ENCODE data around the gene GABBR2. TPM values are rescaled to one million over a fixed set of nuclear protein-coding genes. Genes with fewer than 3 reads are reported as not detected.

GABBR2 gene
- total RNA-seq, 2 experiments from 2014 or later: not detected

GRCh38 chr9:98738741-98739140 lies 30.0 kb upstream of the GABBR2 start:
- CTCF ChIA-PET (ENCODE audit: unreplicated experiment): no interaction called here

GRCh38 chr9:98736226-98736625 lies 27.5 kb upstream of the GABBR2 start:
- Histone ChIP-seq H3K4me2 (ENCODE audit: low read length) (no peak overlapping the region), H3K27ac (ENCODE audit: low read depth, low read length, poor library complexity, severe bottlenecking) (no peak overlapping the region), H3K36me3 (ENCODE audit: insufficient read depth, low read length) (no peaks in the 10 kb centered on the region), H3K79me2 (ENCODE audit: insufficient read depth, low read depth, low read length) (no peaks in the 10 kb centered on the region), H3K9me2 (ENCODE audit: insufficient read depth, low read length) (no peaks in the 10 kb centered on the region), H2AFZ (ENCODE audit: low read length) (no peak overlapping the region), H3K4me1 (ENCODE audit: insufficient read depth, low read length, poor library complexity, severe bottlenecking) (no peaks in the 10 kb centered on the region), H4K20me1 (ENCODE audit: insufficient read depth, low read length) (no peaks in the 10 kb centered on the region), H3K4me3 (ENCODE audit: low read depth, low read length, poor library complexity, severe bottlenecking) (no peak overlapping the region), H3K9me3 (ENCODE audit: low read length) (no peaks in the 10 kb centered on the region)
- POLR2A ChIA-PET: no interaction called here
- BruUV-seq (replicated peaks): no TSS peak
- TF ChIP-seq CTCF (conservative IDR thresholded peaks at IDR 0.05; ENCODE audit: low read length) (no peak), EZH2phosphoT487 (IDR thresholded peaks at IDR 0.05; ENCODE audit: borderline replicate concordance, low read depth, low read length) (no peak)
- CTCF ChIA-PET (ENCODE audit: unreplicated experiment): no interaction called here
- DNase-seq (ENCODE audit: low spot score): no peak
- intact Hi-C loops (cut with micrococcal nuclease; ENCODE audit: unreplicated experiment): no loop called here

More at GRCh38 chr9:98738741-98739140, 30.0 kb upstream of the GABBR2 start:
- BruUV-seq (replicated peaks): no TSS peak
- TF ChIP-seq EZH2phosphoT487 (IDR thresholded peaks at IDR 0.05; ENCODE audit: borderline replicate concordance, low read depth, low read length) (no peak), CTCF (conservative IDR thresholded peaks at IDR 0.05; ENCODE audit: low read length) (no peak)
- no peaks in the 10 kb centered on the region for H3K36me3 ChIP-seq (ENCODE audit: insufficient read depth, low read length)
- DNase-seq (ENCODE audit: low spot score): no peak
- intact Hi-C loops (cut with micrococcal nuclease; ENCODE audit: unreplicated experiment): no loop called here
- no peaks in the 10 kb centered on the region for H3K4me1 ChIP-seq (ENCODE audit: insufficient read depth, low read length, poor library complexity, severe bottlenecking)
- no peak overlapping the region for H2AFZ ChIP-seq (ENCODE audit: low read length)
- no peak overlapping the region for H3K27ac ChIP-seq (ENCODE audit: low read depth, low read length, poor library complexity, severe bottlenecking)
- POLR2A ChIA-PET: interaction anchor here (0.9 kb wide), 1 partner anchor 10 kb away, joined by 4 read pairs; no protein-coding TSS in a partner anchor
- no peaks in the 10 kb centered on the region for H3K9me2 ChIP-seq (ENCODE audit: insufficient read depth, low read length)
- no peaks in the 10 kb centered on the region for H3K79me2 ChIP-seq (ENCODE audit: insufficient read depth, low read depth, low read length)
- no peaks in the 10 kb centered on the region for H4K20me1 ChIP-seq (ENCODE audit: insufficient read depth, low read length)
- H3K9me3 ChIP-seq (ENCODE audit: low read length): no peaks in the 10 kb centered on the region
- no peak overlapping the region for H3K4me2 ChIP-seq (ENCODE audit: low read length)
- H3K4me3 ChIP-seq (ENCODE audit: low read depth, low read length, poor library complexity, severe bottlenecking): no peak overlapping the region

- H3K79me2 ChIP-seq (ENCODE audit: insufficient read depth, low read depth, low read length): no peaks in the 10 kb centered on the region
- H3K9me2 ChIP-seq (ENCODE audit: insufficient read depth, low read length): no peaks in the 10 kb centered on the region
- DNase-seq (ENCODE audit: low spot score): no peak
- ChIA-PET CTCF (ENCODE audit: unreplicated experiment) (no interaction called here), POLR2A (no interaction called here)
- H3K27ac ChIP-seq (ENCODE audit: low read depth, low read length, poor library complexity, severe bottlenecking): no peak overlapping the region
- peaks cover under 1% of the 10 kb centered on the region for H3K4me1 ChIP-seq (ENCODE audit: insufficient read depth, low read length, poor library complexity, severe bottlenecking)
- no peaks in the 10 kb centered on the region for H4K20me1 ChIP-seq (ENCODE audit: insufficient read depth, low read length)
- no peak for TF ChIP-seq EZH2phosphoT487 (IDR thresholded peaks at IDR 0.05; ENCODE audit: borderline replicate concordance, low read depth, low read length)
- TF ChIP-seq CTCF (conservative IDR thresholded peaks at IDR 0.05; ENCODE audit: low read length): no peak
- H3K4me2 ChIP-seq (ENCODE audit: low read length): no peak overlapping the region
- no peak overlapping the region for H3K4me3 ChIP-seq (ENCODE audit: low read depth, low read length, poor library complexity, severe bottlenecking)
- no peaks in the 10 kb centered on the region for H3K9me3 ChIP-seq (ENCODE audit: low read length)
- intact Hi-C loops (cut with micrococcal nuclease; ENCODE audit: unreplicated experiment): no loop called here
- H2AFZ ChIP-seq (ENCODE audit: low read length): no peak overlapping the region
- no TSS peak for BruUV-seq (replicated peaks)
- no peaks in the 10 kb centered on the region for H3K36me3 ChIP-seq (ENCODE audit: insufficient read depth, low read length)
These were observed 24.1 kb upstream of the GABBR2 start for GRCh38 chr9:98732801-98733200.
